ENCODE measurements around the gene ZNF554.
"Not testable (repeated sequence)": the region's sequence is repeated elsewhere in the genome, so short reads cannot be mapped to it uniquely, and the experiment has no call there.

Gene ZNF554

DNA sequence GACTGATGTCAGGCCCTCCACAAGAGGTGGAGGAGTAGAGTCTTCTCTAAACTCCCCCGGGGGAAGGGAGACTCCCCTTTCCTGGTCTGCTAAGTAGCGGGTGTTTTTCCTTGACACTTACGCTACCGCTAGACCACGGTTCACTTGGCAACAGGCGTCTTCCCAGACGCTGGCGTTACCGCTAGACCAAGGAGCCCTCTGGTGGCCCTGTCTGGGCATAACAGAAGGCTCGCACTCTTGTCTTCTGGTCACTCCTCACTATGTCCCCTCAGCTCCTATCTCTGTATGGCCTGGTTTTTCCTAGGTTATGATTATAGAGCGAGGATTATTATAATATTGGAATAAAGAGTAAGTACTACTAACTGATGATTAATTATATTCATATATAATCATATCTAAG, 52.5 kb downstream of the ZNF554 start:
- DNase-seq: not testable (repeated sequence)

DNA sequence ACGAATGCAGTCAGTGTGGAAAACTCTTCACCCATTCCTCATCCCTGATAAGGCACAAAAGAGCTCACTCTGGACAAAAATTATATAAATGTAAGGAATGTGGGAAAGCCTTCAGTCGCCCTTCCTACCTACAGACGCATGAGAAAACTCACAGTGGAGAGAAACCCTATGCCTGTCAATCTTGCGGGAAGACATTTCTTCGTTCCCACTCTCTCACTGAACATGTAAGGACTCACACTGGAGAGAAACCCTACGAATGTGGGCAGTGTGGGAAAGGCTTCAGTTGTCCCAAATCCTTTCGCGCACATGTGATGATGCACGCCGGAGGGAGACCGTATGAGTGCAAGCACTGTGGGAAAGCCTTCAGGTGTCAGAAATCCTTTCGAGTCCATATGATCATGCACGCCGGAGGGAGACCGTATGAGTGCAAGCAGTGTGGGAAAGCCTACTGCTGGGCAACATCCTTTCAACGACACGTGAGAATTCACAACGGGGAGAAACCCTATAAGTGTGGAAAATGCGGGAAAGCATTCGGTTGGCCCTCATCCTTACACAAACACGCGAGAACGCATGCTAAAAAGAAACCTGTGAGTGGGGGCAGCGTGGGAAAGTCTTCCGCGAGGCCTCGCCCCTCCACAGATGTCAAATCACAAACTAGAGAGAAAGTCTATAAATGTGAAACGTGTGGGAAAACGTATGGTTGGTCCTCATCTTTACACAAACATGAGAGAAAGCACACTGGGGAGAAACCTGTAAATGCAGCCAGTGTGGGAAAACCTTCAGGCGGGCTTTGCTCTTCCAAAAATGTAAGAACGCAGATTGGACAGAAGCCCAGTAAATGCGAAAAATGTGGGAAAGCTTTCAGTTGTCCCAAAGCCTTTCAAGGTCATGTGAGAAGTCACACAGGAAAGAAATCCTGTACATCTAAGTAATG, 58.0 kb downstream of the ZNF554 start:
- DNase-seq: no peak

DNA sequence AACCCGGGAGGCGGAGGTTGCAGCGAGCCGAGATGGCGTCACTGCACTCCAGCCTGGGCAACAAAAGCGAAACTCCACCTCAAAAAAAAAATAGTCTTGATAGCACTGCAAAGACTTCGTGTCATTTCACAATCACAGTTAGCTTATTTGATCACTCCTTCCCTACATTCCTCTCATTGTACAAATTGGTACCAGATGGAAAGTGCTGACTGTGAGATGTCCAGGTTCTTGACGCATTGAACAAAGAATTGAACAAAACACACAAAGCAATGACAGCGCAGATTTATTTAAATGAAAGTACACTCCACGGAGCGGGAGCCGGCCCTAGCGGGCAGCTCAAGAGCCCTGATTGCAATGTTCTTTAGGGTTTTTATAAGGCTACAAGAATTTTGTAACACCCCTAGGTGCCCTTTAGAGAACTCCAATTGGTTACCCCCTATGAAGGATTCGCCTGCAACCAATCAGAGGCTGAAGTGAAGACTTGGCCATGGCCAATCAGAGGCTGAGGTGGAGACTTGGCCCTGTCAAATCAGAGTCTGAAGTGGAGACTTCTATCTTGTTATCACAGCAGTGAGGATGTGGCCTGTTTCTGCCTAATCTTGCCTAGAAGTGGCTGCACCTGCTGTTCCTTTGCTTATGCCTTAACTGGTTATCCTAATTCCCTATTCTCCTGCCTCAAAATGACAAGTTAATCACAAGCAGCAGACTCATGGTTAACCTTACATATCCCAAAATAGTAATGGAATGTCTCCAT, 64.2 kb downstream of the ZNF554 start:
- DNase-seq: no peak

DNA sequence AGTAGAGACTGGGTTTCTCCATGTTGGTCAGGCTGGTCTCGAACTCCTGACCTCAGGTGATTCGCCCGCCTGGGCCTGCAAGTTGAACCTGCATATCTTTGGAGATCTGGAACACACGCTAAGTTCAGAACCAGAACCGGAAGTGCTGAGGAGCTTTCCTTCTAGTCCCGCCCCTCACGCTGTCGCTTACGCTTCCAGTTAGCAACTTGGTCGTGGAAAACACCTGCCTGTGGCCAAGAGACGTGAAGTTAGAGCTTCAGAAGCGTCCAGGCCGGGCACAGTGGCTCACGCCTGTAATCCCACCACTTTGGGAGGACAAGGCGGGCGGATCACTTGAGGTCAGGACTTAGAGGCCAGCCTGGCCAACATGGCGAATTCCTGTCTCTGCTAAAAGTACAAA, 66.1 kb downstream of the ZNF554 start:
- DNase-seq: no peak
